T-cell (primary cell): Measurements from ENCODE around the gene WDR18. TPM values are rescaled to one million over a fixed set of nuclear protein-coding genes. Genes with fewer than 3 reads are reported as not detected.

ENCODE experiments used
- ATAC-seq, 4 experiments: fragments of 200-7000 bp in 3 of 4; fragments of 150-1000 bp in 1 of 4; cut with Tn5 transposase; replicated peaks in 1 of 4; 1 replicate in 3 of 4; 2 replicates in 1 of 4; pipeline ENCODE4 v1.10.0; 2021; ENCODE audit warnings: moderate library complexity in 3 of 4, mild to moderate bottlenecking in 2 of 4, moderate number of reproducible peaks in 1 of 4
- CTCF ChIA-PET, 2 donors: fragments of 300-600 bp; sonication (Branson Sonifier 250); formaldehyde crosslinking; loops; one replicate each; lab custom pipeline; 2022; ENCODE audit warnings: antibody characterized with exemption in 2 of 2; lab: Charles Lee
- POLR2A ChIA-PET, 2 donors: fragments of 300-600 bp; sonication (Branson Sonifier 250); formaldehyde crosslinking; loops; one replicate each; lab custom pipeline; 2022; ENCODE audit warnings: antibody characterized with exemption in 2 of 2; lab: Charles Lee
- DNase-seq, 35 experiments: peaks; one replicate each; pipeline versions ENCODE4 v3.0.0 to v3.0.0-alpha.2; 2013 to 2023
- H3K27ac ChIP-seq: one replicate; pipeline ENCODE4 v1.5.1; 2013; ENCODE audit warnings: low read length
- H3K27me3 ChIP-seq, 2 experiments: replicated peaks in 1 of 2; 1 replicate in 1 of 2; 2 replicates in 1 of 2; pipeline versions ENCODE4 v1.6.1 to v1.7.0; 2013; ENCODE audit warnings: low read length in 1 of 2, mixed read lengths in 1 of 2; ENCODE audit not compliant: control insufficient read depth in 2 of 2, insufficient read depth in 2 of 2; ENCODE audit errors: extremely low read depth in 1 of 2
- H3K36me3 ChIP-seq, 2 donors: 1 replicate in 1 of 2; 2 replicates in 1 of 2; pipeline versions ENCODE4 v1.6.1 to v1.7.0; 2013; ENCODE audit warnings: low read length in 1 of 2; ENCODE audit not compliant: control insufficient read depth in 2 of 2, insufficient read depth in 1 of 2; ENCODE audit errors: extremely low read depth in 1 of 2
- H3K4me1 ChIP-seq, 2 experiments: 1 replicate in 1 of 2; 2 replicates in 1 of 2; pipeline versions ENCODE4 v1.6.1 to v1.7.0; 2013; ENCODE audit warnings: low read length in 2 of 2, mixed read lengths in 1 of 2; ENCODE audit not compliant: insufficient read depth in 2 of 2, control insufficient read depth in 1 of 2; ENCODE audit errors: extremely low read depth in 1 of 2
- H3K4me3 ChIP-seq, 2 donors: 1 replicate in 1 of 2; 2 replicates in 1 of 2; pipeline versions ENCODE4 v1.5.1 to v1.7.0; 2013; ENCODE audit warnings: mild to moderate bottlenecking in 2 of 2, low read length in 1 of 2, moderate library complexity in 1 of 2; ENCODE audit not compliant: control insufficient read depth in 1 of 2; ENCODE audit errors: extremely low read depth in 1 of 2
- H3K9me3 ChIP-seq: 2 replicates; pipeline ENCODE4 v1.7.0; 2013
- H3K27ac Mint-ChIP-seq, 2 donors: one replicate each; pipeline ENCODE4 v1.8.0; 2020 to 2021; ENCODE audit warnings: mild to moderate bottlenecking in 2 of 2, mixed read lengths in 2 of 2
- H3K27me3 Mint-ChIP-seq, 2 donors: one replicate each; pipeline ENCODE4 v1.8.0; 2021 to 2022; ENCODE audit warnings: mixed read lengths in 2 of 2
- H3K36me3 Mint-ChIP-seq: one replicate; pipeline ENCODE4 v1.8.0; 2021; ENCODE audit warnings: mixed read lengths
- H3K4me1 Mint-ChIP-seq, 3 donors: one replicate each; pipeline ENCODE4 v1.8.0; 2020 to 2022; ENCODE audit warnings: mixed read lengths in 3 of 3, mild to moderate bottlenecking in 1 of 3
- H3K4me3 Mint-ChIP-seq, 3 donors: one replicate each; pipeline ENCODE4 v1.8.0; 2020 to 2022; ENCODE audit warnings: mild to moderate bottlenecking in 3 of 3, mixed read lengths in 3 of 3, moderate library complexity in 3 of 3
- H3K9me3 Mint-ChIP-seq, 3 donors: one replicate each; pipeline ENCODE4 v1.8.0; 2020 to 2022; ENCODE audit warnings: mixed read lengths in 3 of 3
- WGBS: methylation state at CpG from one replicate; pipeline ENCODE4 v1.1.5; 2013; ENCODE audit warnings: missing lambda C conversion rate; ENCODE audit not compliant: insufficient coverage; 5-methylcytosine and 5-hydroxymethylcytosine counted together
- total RNA-seq, 35 experiments: library from RNA in 6 of 35; stranded (reverse) in 6 of 35; fragments of 120-200 nt in 1 of 35; gene quantifications; one replicate each; pipeline versions ENCODE4 v1.2.1 to v1.2.4 and lab custom pipeline; 2013 to 2026

WDR18 gene
- total RNA-seq, 5 donors from 2014 or later (not counting 1 experiment from before 2014, with no cell fraction given): 24.6 to 65.9 (median 53.5) TPM

DNA sequence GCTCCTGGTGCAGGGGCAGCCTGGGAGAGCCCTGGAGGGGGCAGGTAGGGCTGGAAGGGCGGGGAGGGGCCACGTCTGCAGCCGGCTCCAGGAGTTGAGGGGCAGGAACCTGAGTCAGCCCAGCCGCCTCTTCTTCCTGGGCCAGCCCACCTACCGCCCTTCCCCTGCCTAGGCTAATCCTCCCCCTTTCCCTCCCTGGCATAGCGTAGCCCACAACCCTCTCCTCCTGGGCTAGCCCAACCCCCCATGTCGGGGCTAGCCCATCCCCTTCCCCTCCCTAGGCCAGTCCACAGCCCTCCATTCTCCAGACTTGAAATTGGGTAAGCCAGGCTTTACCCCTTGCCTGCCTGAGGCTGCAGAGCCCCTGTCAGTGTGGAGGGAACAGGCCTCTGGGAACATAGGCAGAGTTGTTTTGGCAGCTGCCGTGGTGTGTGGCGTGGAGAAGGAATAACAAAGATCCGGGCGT lies 20.6 kb upstream of the WDR18 start:
- Mint-ChIP-seq H3K27ac (no peak overlapping the region), H3K36me3 (peaks cover 13% of the 10 kb centered on the region), H3K4me3 (no peak overlapping the region), H3K9me3 (no peaks in the 10 kb centered on the region), H3K27me3 (no peaks in the 10 kb centered on the region), H3K4me1 (peaks cover 0 to 8% (median 3%) of the 10 kb centered on the region in 3 donors)
- ChIA-PET POLR2A (no interaction called here), CTCF (no interaction called here)
- H3K9me3 ChIP-seq: no peaks in the 10 kb centered on the region
- H3K36me3 ChIP-seq: peaks cover 3 to 13% of the 10 kb centered on the region in 2 donors
- no peak overlapping the region for H3K27ac ChIP-seq
- WGBS: 83% methylated on average over 6 of the region's 11 CpGs
- H3K4me1 ChIP-seq: peaks cover 0 to 6% of the 10 kb centered on the region in 2 experiments
- no peak overlapping the region for H3K4me3 ChIP-seq
- no peaks in the 10 kb centered on the region for H3K27me3 ChIP-seq
- no peak for DNase-seq
- ATAC-seq: no peak

- H3K4me1 ChIP-seq: peaks cover 0 to 6% of the 10 kb centered on the region in 2 experiments
- 97% methylated on average over 14 of the region's 16 CpGs for WGBS
- Mint-ChIP-seq H3K4me3 (no peak overlapping the region), H3K9me3 (no peaks in the 10 kb centered on the region), H3K27ac (no peak overlapping the region), H3K36me3 (peaks cover 13% of the 10 kb centered on the region), H3K4me1 (peaks cover 0 to 5% (median 0%) of the 10 kb centered on the region in 3 donors), H3K27me3 (no peaks in the 10 kb centered on the region)
- CTCF ChIA-PET: no interaction called here
- POLR2A ChIA-PET: no interaction called here
- no peaks in the 10 kb centered on the region for H3K27me3 ChIP-seq
- H3K36me3 ChIP-seq: peaks cover 7 to 16% of the 10 kb centered on the region in 2 donors
- no peak overlapping the region for H3K27ac ChIP-seq
- DNase-seq (no peak), ATAC-seq (no peak)
- no peaks in the 10 kb centered on the region for H3K9me3 ChIP-seq
- no peak overlapping the region for H3K4me3 ChIP-seq
Observed at GRCh38 chr19:964116-964520, 20.0 kb upstream of the WDR18 start.

DNA sequence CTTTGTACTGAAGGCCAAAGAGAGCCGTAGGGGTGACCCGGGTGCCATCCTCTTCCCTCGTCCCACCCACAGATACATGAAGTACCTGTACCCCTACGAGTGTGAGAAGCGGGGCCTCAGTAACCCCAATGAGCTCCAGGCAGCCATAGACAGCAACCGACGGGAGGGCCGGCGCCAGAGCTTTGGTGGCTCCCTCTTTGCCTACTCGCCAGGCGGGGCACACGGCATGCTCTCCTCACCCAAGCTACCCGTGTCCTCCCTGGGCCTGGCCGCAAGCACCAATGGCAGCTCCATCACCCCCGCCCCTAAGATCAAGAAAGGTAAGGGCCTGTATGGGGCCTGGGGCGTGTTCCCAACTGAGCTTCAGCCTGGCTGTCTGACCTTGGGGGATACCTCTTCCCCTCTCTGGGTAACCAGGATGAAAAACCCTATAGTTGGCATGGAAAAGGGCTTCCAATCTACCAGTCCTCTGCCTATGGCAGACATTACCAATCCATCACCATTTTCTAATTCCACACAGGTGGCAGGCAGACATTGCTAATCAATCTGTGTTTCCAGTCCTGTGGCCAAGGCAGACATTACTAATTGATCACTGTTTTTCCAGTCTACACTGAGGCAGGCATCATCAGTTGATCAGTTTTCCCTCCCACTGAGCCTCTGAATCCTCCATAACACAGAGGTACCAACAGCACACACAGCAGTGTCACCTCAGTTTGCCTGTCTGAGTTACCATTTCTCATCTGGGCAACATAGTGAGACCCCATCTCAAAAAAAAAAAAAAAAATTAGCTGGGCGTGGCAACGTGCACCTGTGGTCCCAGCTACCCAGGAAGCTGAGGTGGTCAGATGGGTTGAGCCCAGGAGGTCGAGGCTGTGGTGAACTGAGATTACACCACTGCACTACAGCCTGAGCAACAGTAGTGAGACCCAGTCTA lies 19.1 kb upstream of the WDR18 start:
- Histone ChIP-seq H3K9me3 (no peaks in the 10 kb centered on the region), H3K27ac (no peak overlapping the region), H3K36me3 (peaks cover 10 to 16% of the 10 kb centered on the region in 2 donors), H3K4me1 (peaks cover 0 to 6% of the 10 kb centered on the region in 2 experiments), H3K27me3 (no peaks in the 10 kb centered on the region), H3K4me3 (no peak overlapping the region)
- no peak overlapping the region for H3K4me3 Mint-ChIP-seq
- peaks cover 0 to 5% (median 0%) of the 10 kb centered on the region in 3 donors for H3K4me1 Mint-ChIP-seq
- no peaks in the 10 kb centered on the region for H3K9me3 Mint-ChIP-seq
- ChIA-PET CTCF (no interaction called here), POLR2A (interaction anchor here (0.7 to 1.1 kb wide), 2 partner anchors 12 to 27 kb away, joined by 3 to 4 read pairs; no protein-coding TSS in a partner anchor)
- 92% methylated on average over 12 of the region's 19 CpGs for WGBS
- ATAC-seq: no peak
- H3K27ac Mint-ChIP-seq: no peak overlapping the region
- H3K36me3 Mint-ChIP-seq: peaks cover 13% of the 10 kb centered on the region
- no peak for DNase-seq
- no peaks in the 10 kb centered on the region for H3K27me3 Mint-ChIP-seq

- peaks cover 0 to 5% (median 0%) of the 10 kb centered on the region in 3 donors for H3K4me1 Mint-ChIP-seq
- H3K27ac ChIP-seq: no peak overlapping the region
- no peak overlapping the region for H3K27ac Mint-ChIP-seq
- no peaks in the 10 kb centered on the region for H3K27me3 Mint-ChIP-seq
- 93% methylated on average over 15 of the region's 17 CpGs for WGBS
- no peak overlapping the region for H3K4me3 Mint-ChIP-seq
- peaks cover 14 to 23% of the 10 kb centered on the region in 2 donors for H3K36me3 ChIP-seq
- DNase-seq (no peak), ATAC-seq (no peak)
- POLR2A ChIA-PET: interaction anchor here in 1 of 2 donors (0.6 kb wide), 1 partner anchor 926 kb away, joined by 6 read pairs; no protein-coding TSS in a partner anchor
- H3K9me3 ChIP-seq: no peaks in the 10 kb centered on the region
- H3K4me3 ChIP-seq: no peak overlapping the region
- no peaks in the 10 kb centered on the region for H3K27me3 ChIP-seq
- H3K4me1 ChIP-seq: peaks cover 0 to 6% of the 10 kb centered on the region in 2 experiments
- peaks cover 0 to 5% (median 0%) of the 10 kb centered on the region in 3 donors for H3K9me3 Mint-ChIP-seq
- CTCF ChIA-PET: no interaction called here
- peaks cover 21% of the 10 kb centered on the region for H3K36me3 Mint-ChIP-seq
Observed at GRCh38 chr19:966485-967088, 17.6 kb upstream of the WDR18 start.

GRCh38 chr19:970695-971094 lies 13.4 kb upstream of the WDR18 start:
- H3K9me3 ChIP-seq: no peaks in the 10 kb centered on the region
- no peak overlapping the region for H3K27ac Mint-ChIP-seq
- ChIA-PET POLR2A (no interaction called here), CTCF (interaction anchor here in 1 of 2 donors (0.6 kb wide), 1 partner anchor 17 kb away, joined by 3 read pairs; no protein-coding TSS in a partner anchor)
- ATAC-seq (no peak), DNase-seq (peak in 1 of 35 experiments; percentile 38)
- H3K9me3 Mint-ChIP-seq: peaks cover 0 to 5% (median 0%) of the 10 kb centered on the region in 3 donors
- WGBS: 94% methylated on average over 13 of the region's 14 CpGs
- H3K4me3 Mint-ChIP-seq: no peak overlapping the region
- peaks cover 19% of the 10 kb centered on the region for H3K36me3 Mint-ChIP-seq
- H3K27me3 ChIP-seq: no peaks in the 10 kb centered on the region
- H3K27ac ChIP-seq: no peak overlapping the region
- peaks cover 14 to 18% of the 10 kb centered on the region in 2 donors for H3K36me3 ChIP-seq
- no peaks in the 10 kb centered on the region for H3K27me3 Mint-ChIP-seq
- H3K4me1 ChIP-seq: no peaks in the 10 kb centered on the region
- H3K4me1 Mint-ChIP-seq: no peaks in the 10 kb centered on the region
- H3K4me3 ChIP-seq: peak overlapping the region in 1 of 2 donors; percentile 32

DNA sequence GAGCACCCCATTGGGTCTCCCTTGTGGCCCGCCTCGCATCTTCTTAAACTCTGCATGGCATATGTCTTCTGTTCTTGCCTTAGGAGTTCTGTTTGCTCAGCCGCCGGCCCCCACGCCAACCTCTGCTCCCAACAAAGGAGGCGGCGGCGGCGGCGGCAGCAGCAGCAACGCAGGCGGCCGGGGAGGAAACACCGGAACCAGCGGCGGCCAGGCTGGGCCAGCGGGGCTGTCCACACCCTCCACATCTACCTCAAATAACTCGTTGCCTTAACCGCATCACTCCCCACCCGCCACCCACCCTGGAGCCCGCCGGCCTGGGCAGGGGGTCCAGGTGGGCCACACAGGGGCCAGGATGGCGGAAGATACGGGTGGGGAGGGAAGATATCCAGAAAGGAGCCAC lies 12.3 kb upstream of the WDR18 start:
- Histone ChIP-seq H3K9me3 (no peaks in the 10 kb centered on the region), H3K27ac (no peak overlapping the region), H3K27me3 (no peaks in the 10 kb centered on the region), H3K4me1 (no peaks in the 10 kb centered on the region), H3K36me3 (peaks cover 14% of the 10 kb centered on the region in 2 donors), H3K4me3 (no peak overlapping the region)
- Mint-ChIP-seq H3K9me3 (peaks cover 0 to 5% (median 0%) of the 10 kb centered on the region in 3 donors), H3K27ac (no peak overlapping the region), H3K4me1 (no peaks in the 10 kb centered on the region), H3K4me3 (no peak overlapping the region), H3K36me3 (peaks cover 19% of the 10 kb centered on the region), H3K27me3 (no peaks in the 10 kb centered on the region)
- DNase-seq: no peak
- 94% methylated on average over 15 of the region's 24 CpGs for WGBS
- POLR2A ChIA-PET: no interaction called here
- ATAC-seq: no peak
- CTCF ChIA-PET: no interaction called here
